HEK293 (cell line): ENCODE data around the gene PTPN5.

Experiments
- CTCF ChIA-PET: fragments of 350-600 bp; formaldehyde crosslinking; extraction: SDS; loops from one replicate; lab custom pipeline; 2021; ENCODE audit warnings: antibody characterized with exemption; lab: Yijun Ruan, JAX
- POLR2A ChIA-PET: fragments of 300-600 bp; formaldehyde crosslinking; extraction: SDS; loops from one replicate; lab custom pipeline; 2020; ENCODE audit warnings: antibody characterized with exemption, inconsistent platforms; lab: Yijun Ruan, JAX
- H3K27ac ChIP-seq: fragments of 200-500 bp; sonication (Bioruptor generic); 2 replicates; pipeline ENCODE4 v1.5.1; 2014; ENCODE audit warnings: low read depth, low read length, control low read depth, inconsistent platforms; ENCODE audit errors: extremely low read depth
- H3K36me3 ChIP-seq, 2 experiments: fragments of 200-500 bp in 1 of 2; sonication (Bioruptor generic) in 1 of 2; 1 replicate in 1 of 2; 2 replicates in 1 of 2; pipeline ENCODE4 v1.5.1; 2014 to 2017; ENCODE audit warnings: inconsistent platforms in 2 of 2, low read length in 2 of 2; ENCODE audit not compliant: control insufficient read depth in 2 of 2, insufficient read depth in 1 of 2
- H3K4me1 ChIP-seq: fragments of 200-500 bp; sonication (Bioruptor generic); 2 replicates; pipeline ENCODE4 v1.5.1; 2014; ENCODE audit warnings: mild to moderate bottlenecking, low read length, inconsistent platforms; ENCODE audit not compliant: control insufficient read depth, insufficient read depth
- H3K4me3 ChIP-seq: 2 replicates; pipeline ENCODE4 v1.5.1; 2011; ENCODE audit warnings: low read depth, mild to moderate bottlenecking, control low read depth, low read length, moderate library complexity
- H3K9me3 ChIP-seq: fragments of 200-500 bp; sonication (Bioruptor generic); 2 replicates; pipeline ENCODE4 v1.5.1; 2014; ENCODE audit warnings: low read depth, low read length, inconsistent platforms; ENCODE audit not compliant: control insufficient read depth, insufficient read depth
- CTCF ChIP-seq: fragments of 450-650 bp; formaldehyde crosslinking; IDR thresholded peaks from 2 replicates; pipeline ENCODE4 v1.5.1; 2016; ENCODE audit warnings: missing biosample characterization, missing genetic modification characterization
- GLI2 ChIP-seq: fragments of 450-650 bp; formaldehyde crosslinking; IDR thresholded peaks from 2 replicates; pipeline ENCODE4; 2017; ENCODE audit warnings: missing biosample characterization, missing genetic modification characterization, low read depth, borderline replicate concordance
- KLF1 ChIP-seq: fragments of 450-650 bp; formaldehyde crosslinking; IDR thresholded peaks from 2 replicates; pipeline ENCODE4 v1.5.1; 2016; ENCODE audit warnings: missing biosample characterization, missing genetic modification characterization
- PRDM2 ChIP-seq: fragments of 450-650 bp; formaldehyde crosslinking; IDR thresholded peaks from 2 replicates; pipeline ENCODE4 v1.5.1; 2016; ENCODE audit warnings: missing biosample characterization, missing genetic modification characterization, borderline replicate concordance
- TCF7L2 ChIP-seq: IDR thresholded peaks from 2 replicates; pipeline ENCODE4 v1.6.1; 2011; ENCODE audit warnings: low read depth, mild to moderate bottlenecking, inconsistent platforms, low read length, moderate library complexity, borderline replicate concordance
- ZBTB7A ChIP-seq: fragments of 450-650 bp; formaldehyde crosslinking; IDR thresholded peaks from 2 replicates; pipeline ENCODE4 v1.5.1; 2016; ENCODE audit warnings: low read depth, missing biosample characterization, missing genetic modification characterization
- ZNF155 ChIP-seq: fragments of 450-650 bp; formaldehyde crosslinking; IDR thresholded peaks from 2 replicates; pipeline ENCODE4 v1.5.1; 2016; ENCODE audit warnings: missing biosample characterization, missing genetic modification characterization
- ZNF223 ChIP-seq: fragments of 450-650 bp; formaldehyde crosslinking; IDR thresholded peaks from 2 replicates; pipeline ENCODE4 v1.5.1; 2016; ENCODE audit warnings: missing biosample characterization, missing genetic modification characterization
- ZNF449 ChIP-seq: fragments of 450-650 bp; formaldehyde crosslinking; IDR thresholded peaks from 2 replicates; pipeline ENCODE4 v1.5.1; 2017; ENCODE audit warnings: missing biosample characterization, mild to moderate bottlenecking, missing genetic modification characterization, moderate library complexity
- ZNF521 ChIP-seq: fragments of 450-650 bp; formaldehyde crosslinking; IDR thresholded peaks from 2 replicates; pipeline ENCODE4 v1.5.1; 2017; ENCODE audit warnings: missing biosample characterization, mild to moderate bottlenecking, missing genetic modification characterization
- ZNF529 ChIP-seq: fragments of 450-650 bp; formaldehyde crosslinking; IDR thresholded peaks from 2 replicates; pipeline ENCODE4 v1.5.1; 2017; ENCODE audit warnings: missing genetic modification characterization, missing biosample characterization; ENCODE audit not compliant: insufficient replicate concordance
- ZNF530 ChIP-seq: fragments of 450-650 bp; formaldehyde crosslinking; IDR thresholded peaks from 2 replicates; pipeline ENCODE4 v1.5.1; 2016; ENCODE audit warnings: low read depth, missing biosample characterization, missing genetic modification characterization
- ZNF544 ChIP-seq: fragments of 450-650 bp; formaldehyde crosslinking; IDR thresholded peaks from 2 replicates; pipeline ENCODE4 v1.5.0; 2017; ENCODE audit warnings: missing biosample characterization, missing genetic modification characterization
- ZNF558 ChIP-seq: fragments of 450-650 bp; formaldehyde crosslinking; IDR thresholded peaks from 2 replicates; pipeline ENCODE4 v1.5.1; 2016; ENCODE audit warnings: missing biosample characterization, missing genetic modification characterization
- ZNF629 ChIP-seq: fragments of 450-650 bp; formaldehyde crosslinking; IDR thresholded peaks from 2 replicates; pipeline ENCODE4 v1.5.1; 2017; ENCODE audit warnings: missing biosample characterization, missing genetic modification characterization
- ZNF645 ChIP-seq: fragments of 450-650 bp; formaldehyde crosslinking; IDR thresholded peaks from 2 replicates; pipeline ENCODE4; 2016; ENCODE audit warnings: missing biosample characterization, missing genetic modification characterization
- ZNF654 ChIP-seq: fragments of 450-650 bp; formaldehyde crosslinking; IDR thresholded peaks from 2 replicates; pipeline ENCODE4 v1.5.1; 2016; ENCODE audit warnings: low read depth, missing biosample characterization, missing genetic modification characterization
- ZNF692 ChIP-seq: fragments of 450-650 bp; formaldehyde crosslinking; IDR thresholded peaks from 2 replicates; pipeline ENCODE4 v1.5.1; 2016; ENCODE audit warnings: missing biosample characterization, missing genetic modification characterization

PTPN5 gene

GRCh38 chr11:18778468-18778867 is 13.1 kb downstream of the PTPN5 start:
- Histone ChIP-seq H3K9me3 (no peaks in the 10 kb centered on the region), H3K4me3 (no peak overlapping the region), H3K36me3 (no peaks in the 10 kb centered on the region), H3K4me1 (no peaks in the 10 kb centered on the region), H3K27ac (no peak overlapping the region)
- POLR2A ChIA-PET: no interaction called here
- CTCF ChIA-PET: interaction anchor here (1.2 to 5.8 kb wide), 5 partner anchors 13 to 74 kb away, joined by 3 to 140 read pairs (median 5); no protein-coding TSS in a partner anchor
- TF ChIP-seq KLF1 (no peak), GLI2 (tag by site-specific recombination) (no peak), PRDM2 (tag by site-specific recombination) (no peak), ZBTB7A (tag by site-specific recombination) (no peak), ZNF155 (tag by site-specific recombination) (no peak), ZNF558 (no peak), ZNF645 (tag by site-specific recombination) (no peak)

- ChIA-PET CTCF (interaction anchor here (0.6 to 5.8 kb wide), 12 partner anchors 9 to 250 kb away, joined by 3 to 140 read pairs (median 10); no protein-coding TSS in a partner anchor), POLR2A (no interaction called here)
- Histone ChIP-seq H3K4me3 (no peak overlapping the region), H3K9me3 (no peaks in the 10 kb centered on the region), H3K27ac (no peak overlapping the region), H3K4me1 (no peaks in the 10 kb centered on the region), H3K36me3 (no peaks in the 10 kb centered on the region)
- TF ChIP-seq ZNF544 (tag by site-specific recombination) (no peak), ZNF629 (peak; percentile 30; the same call in 1 of the 2 replicates)
- TF ChIP-seq, all 188 proteins: peak for 1
These were observed 15.3 kb downstream of the PTPN5 start for GRCh38 chr11:18776324-18776723.

GRCh38 chr11:18775492-18776292 is 15.9 kb downstream of the PTPN5 start:
- no peaks in the 10 kb centered on the region for H3K9me3 ChIP-seq
- H3K4me3 ChIP-seq: no peak overlapping the region
- CTCF ChIA-PET: interaction anchor here (0.5 to 5.8 kb wide), 28 partner anchors 8 to 250 kb away, joined by 3 to 140 read pairs (median 4); partner anchors contain the start of gene PTPN5
- H3K4me1 ChIP-seq: no peaks in the 10 kb centered on the region
- no peak overlapping the region for H3K27ac ChIP-seq
- H3K36me3 ChIP-seq: no peaks in the 10 kb centered on the region
- POLR2A ChIA-PET: no interaction called here
- TF ChIP-seq CTCF (tag by site-specific recombination) (peak; percentile 19; the same call in 1 of the 2 replicates), ZNF449 (tag by site-specific recombination) (peak; percentile 88), ZNF654 (tag by site-specific recombination) (peak; percentile 54), ZNF530 (tag by site-specific recombination) (no peak), TCF7L2 (no peak), ZNF521 (tag by site-specific recombination) (no peak), ZNF692 (no peak), ZNF223 (tag by site-specific recombination) (no peak), ZNF529 (tag by site-specific recombination) (no peak)
